Activated CD4-positive, alpha-beta memory T cell treated with anti-CD3 and anti-CD28 coated beads for 36 hours (primary cell): Measurements from ENCODE around the gene MYO10. TPM values are rescaled to one million over a fixed set of nuclear protein-coding genes. Genes with fewer than 3 reads are reported as not detected.
"Not testable (repeated sequence)": the region's sequence is repeated elsewhere in the genome, so short reads cannot be mapped to it uniquely, and the experiment has no call there.

Experiments used
- CTCF ChIA-PET: fragments of 350-600 bp; sonication (Branson Sonifier 250); formaldehyde crosslinking; loops from one replicate; lab custom pipeline; 2021; ENCODE audit warnings: antibody characterized with exemption, inconsistent platforms; lab: Charles Lee
- POLR2A ChIA-PET: fragments of 350-600 bp; sonication (Branson Sonifier 250); formaldehyde crosslinking; loops from one replicate; lab custom pipeline; 2021; ENCODE audit warnings: antibody characterized with exemption; lab: Charles Lee
- DNase-seq: peaks from one replicate; pipeline ENCODE4 v3.0.0-alpha.2; 2020
- H3K27ac Mint-ChIP-seq: one replicate; pipeline ENCODE4 v1.8.0; 2021; ENCODE audit warnings: mixed read lengths
- H3K27me3 Mint-ChIP-seq: one replicate; pipeline ENCODE4 v1.8.0; 2021; ENCODE audit warnings: mixed read lengths
- H3K36me3 Mint-ChIP-seq: one replicate; pipeline ENCODE4 v1.8.0; 2021; ENCODE audit warnings: mixed read lengths
- H3K4me1 Mint-ChIP-seq: one replicate; pipeline ENCODE4 v1.8.0; 2021; ENCODE audit warnings: low read depth, mixed read lengths
- H3K4me3 Mint-ChIP-seq: one replicate; pipeline ENCODE4 v1.8.0; 2021; ENCODE audit warnings: mild to moderate bottlenecking, mixed read lengths
- H3K9me3 Mint-ChIP-seq: one replicate; pipeline ENCODE4 v1.8.0; 2021; ENCODE audit warnings: mixed read lengths
- intact Hi-C: fragments of 100-400 bp; cut with micrococcal nuclease; formaldehyde crosslinking; loops from one replicate; pipeline ENCODE4 v1.15.1; 2023
- total RNA-seq, 2 experiments: library from RNA; stranded (reverse); gene quantifications; one replicate each; pipeline ENCODE4 v1.2.3, GENCODE V29; 2021

The MYO10 gene
- total RNA-seq: under 1 TPM; 0.21 to 0.34 TPM

- POLR2A ChIA-PET: no interaction called here
These were observed at the start of gene MYO10 for GRCh38 chr5:16936150-16936988. MYO10 (minus strand) TSS chr5:16936288; CDS start chr5:16935808, 480 bp downstream.

GRCh38 chr5:16985304-16985703, 49.2 kb upstream of the MYO10 start:
- H3K27me3 Mint-ChIP-seq, intact Hi-C loops, H3K36me3 Mint-ChIP-seq, H3K4me3 Mint-ChIP-seq, H3K4me1 Mint-ChIP-seq, H3K27ac Mint-ChIP-seq, POLR2A ChIA-PET, CTCF ChIA-PET, H3K9me3 Mint-ChIP-seq, DNase-seq: not testable (repeated sequence)

More at GRCh38 chr5:16936150-16936988, at the start of gene MYO10:
- H3K27me3 Mint-ChIP-seq: peaks cover 56% of the 10 kb centered on the region
- H3K27ac Mint-ChIP-seq: no peak within 1 kb of the TSS
- H3K36me3 Mint-ChIP-seq: no peaks in the 10 kb centered on the region
- CTCF ChIA-PET: no interaction called here
- intact Hi-C loops: loop anchor here (2.0 to 5.0 kb wide), 2 partner anchors 244 to 324 kb away; no protein-coding TSS in a partner anchor
- peak; percentile 72 for DNase-seq
- H3K9me3 Mint-ChIP-seq: no peaks in the 10 kb centered on the region
- H3K4me1 Mint-ChIP-seq: peaks cover 17% of the 10 kb centered on the region
- H3K4me3 Mint-ChIP-seq: peak within 1 kb of the TSS; percentile 64

- intact Hi-C loops: no loop called here
- CTCF ChIA-PET: no interaction called here
- POLR2A ChIA-PET: no interaction called here
- Mint-ChIP-seq H3K27ac (no peak overlapping the region), H3K9me3 (no peaks in the 10 kb centered on the region), H3K4me3 (no peak overlapping the region), H3K27me3 (no peaks in the 10 kb centered on the region), H3K4me1 (no peaks in the 10 kb centered on the region), H3K36me3 (no peaks in the 10 kb centered on the region)
- no peak for DNase-seq
These were observed 47.9 kb upstream of the MYO10 start for GRCh38 chr5:16983972-16984371.

- H3K27me3 Mint-ChIP-seq: no peaks in the 10 kb centered on the region
- no peaks in the 10 kb centered on the region for H3K9me3 Mint-ChIP-seq
- no peak overlapping the region for H3K4me3 Mint-ChIP-seq
- no peak for DNase-seq
- intact Hi-C loops: no loop called here
- no peak overlapping the region for H3K27ac Mint-ChIP-seq
- POLR2A ChIA-PET: no interaction called here
- no peaks in the 10 kb centered on the region for H3K4me1 Mint-ChIP-seq
- H3K36me3 Mint-ChIP-seq: no peaks in the 10 kb centered on the region
- CTCF ChIA-PET: no interaction called here
These were observed 47.0 kb upstream of the MYO10 start for GRCh38 chr5:16983022-16983639.

- CTCF ChIA-PET: no interaction called here
- no peaks in the 10 kb centered on the region for H3K4me1 Mint-ChIP-seq
- intact Hi-C loops: no loop called here
- H3K27me3 Mint-ChIP-seq: no peaks in the 10 kb centered on the region
- H3K27ac Mint-ChIP-seq: no peak overlapping the region
- POLR2A ChIA-PET: no interaction called here
- H3K9me3 Mint-ChIP-seq: no peaks in the 10 kb centered on the region
- H3K4me3 Mint-ChIP-seq: no peak overlapping the region
- H3K36me3 Mint-ChIP-seq: no peaks in the 10 kb centered on the region
- no peak for DNase-seq
These were observed 45.6 kb upstream of the MYO10 start for GRCh38 chr5:16981700-16982099.

GRCh38 chr5:16980983-16981382, 44.9 kb upstream of the MYO10 start:
- DNase-seq: no peak
- Mint-ChIP-seq H3K27me3 (no peaks in the 10 kb centered on the region), H3K4me1 (no peaks in the 10 kb centered on the region), H3K36me3 (no peaks in the 10 kb centered on the region), H3K9me3 (no peaks in the 10 kb centered on the region), H3K27ac (no peak overlapping the region), H3K4me3 (no peak overlapping the region)
- CTCF ChIA-PET: no interaction called here
- intact Hi-C loops: no loop called here
- POLR2A ChIA-PET: no interaction called here

GRCh38 chr5:16978296-16978695, 42.2 kb upstream of the MYO10 start:
- DNase-seq: no peak
- Mint-ChIP-seq H3K27me3 (no peaks in the 10 kb centered on the region), H3K4me1 (no peaks in the 10 kb centered on the region), H3K9me3 (no peaks in the 10 kb centered on the region), H3K36me3 (no peaks in the 10 kb centered on the region), H3K27ac (no peak overlapping the region), H3K4me3 (no peak overlapping the region)
- ChIA-PET POLR2A (no interaction called here), CTCF (no interaction called here)
- intact Hi-C loops: no loop called here

- no peaks in the 10 kb centered on the region for H3K36me3 Mint-ChIP-seq
- no peak overlapping the region for H3K27ac Mint-ChIP-seq
- no peaks in the 10 kb centered on the region for H3K4me1 Mint-ChIP-seq
- no peaks in the 10 kb centered on the region for H3K9me3 Mint-ChIP-seq
- ChIA-PET CTCF (interaction anchor here (0.6 kb wide), 1 partner anchor 153 kb away, joined by 3 read pairs; no protein-coding TSS in a partner anchor), POLR2A (no interaction called here)
- intact Hi-C loops: no loop called here
- H3K27me3 Mint-ChIP-seq: no peaks in the 10 kb centered on the region
- H3K4me3 Mint-ChIP-seq: no peak overlapping the region
- DNase-seq: no peak
These were observed 40.5 kb upstream of the MYO10 start for GRCh38 chr5:16976625-16977008.

- Mint-ChIP-seq H3K4me3 (no peak overlapping the region), H3K9me3 (no peaks in the 10 kb centered on the region), H3K27me3 (no peaks in the 10 kb centered on the region), H3K27ac (no peak overlapping the region), H3K36me3 (no peaks in the 10 kb centered on the region), H3K4me1 (no peaks in the 10 kb centered on the region)
- intact Hi-C loops: no loop called here
- ChIA-PET POLR2A (no interaction called here), CTCF (interaction anchor here (0.6 kb wide), 2 partner anchors 154 to 391 kb away, joined by 3 to 4 read pairs; no protein-coding TSS in a partner anchor)
- no peak for DNase-seq
These were observed 40.0 kb upstream of the MYO10 start for GRCh38 chr5:16975950-16976624.

GRCh38 chr5:16974981-16975380, 38.9 kb upstream of the MYO10 start:
- ChIA-PET CTCF (no interaction called here), POLR2A (no interaction called here)
- DNase-seq: no peak
- intact Hi-C loops: no loop called here
- no peak overlapping the region for H3K4me3 Mint-ChIP-seq
- no peak overlapping the region for H3K27ac Mint-ChIP-seq
- no peaks in the 10 kb centered on the region for H3K9me3 Mint-ChIP-seq
- no peaks in the 10 kb centered on the region for H3K27me3 Mint-ChIP-seq
- no peaks in the 10 kb centered on the region for H3K4me1 Mint-ChIP-seq
- no peaks in the 10 kb centered on the region for H3K36me3 Mint-ChIP-seq

GRCh38 chr5:16970826-16971225, 34.7 kb upstream of the MYO10 start:
- POLR2A ChIA-PET: no interaction called here
- Mint-ChIP-seq H3K4me3 (no peak overlapping the region), H3K27me3 (no peaks in the 10 kb centered on the region), H3K9me3 (peaks cover under 1% of the 10 kb centered on the region), H3K36me3 (no peaks in the 10 kb centered on the region), H3K27ac (no peak overlapping the region), H3K4me1 (no peaks in the 10 kb centered on the region)
- intact Hi-C loops: no loop called here
- DNase-seq: no peak
- CTCF ChIA-PET: no interaction called here

GRCh38 chr5:16970260-16970659, 34.2 kb upstream of the MYO10 start:
- Mint-ChIP-seq H3K4me3 (no peak overlapping the region), H3K36me3 (no peaks in the 10 kb centered on the region), H3K9me3 (peaks cover 3% of the 10 kb centered on the region), H3K27me3 (no peaks in the 10 kb centered on the region), H3K4me1 (no peaks in the 10 kb centered on the region), H3K27ac (no peak overlapping the region)
- intact Hi-C loops: no loop called here
- ChIA-PET CTCF (no interaction called here), POLR2A (no interaction called here)
- no peak for DNase-seq
